Uterus (tissue), 4 donors: ENCODE measurements around the gene TEAD4. TPM values are rescaled to one million over a fixed set of nuclear protein-coding genes. Genes with fewer than 3 reads are reported as not detected.

ENCODE experiments used
- DNase-seq, 2 donors: peaks; one replicate each; pipeline ENCODE4 v3.0.0-alpha.2; 2019 to 2020
- H3K27ac ChIP-seq, 2 donors: fragments of 200-600 bp; sonication (generic); 1 replicate in 1 of 2; 2 replicates in 1 of 2; pipeline ENCODE4 v1.5.1; 2016 to 2018
- H3K27me3 ChIP-seq, 2 donors: fragments of 200-600 bp; sonication (generic); one replicate each; pipeline ENCODE4 v1.5.1; 2018 to 2019; ENCODE audit warnings: control low read depth in 1 of 2
- H3K36me3 ChIP-seq, 2 donors: fragments of 200-600 bp; sonication (generic); one replicate each; pipeline ENCODE4 v1.5.1; 2019; ENCODE audit warnings: control low read depth in 1 of 2
- H3K4me1 ChIP-seq, 2 donors: fragments of 200-600 bp; sonication (generic); one replicate each; pipeline ENCODE4 v1.5.1; 2018 to 2019; ENCODE audit warnings: control low read depth in 1 of 2
- H3K4me3 ChIP-seq, 2 donors: fragments of 200-600 bp; sonication (generic); 1 replicate in 1 of 2; 2 replicates in 1 of 2; pipeline ENCODE4 v1.5.1; 2018 to 2019; ENCODE audit warnings: mild to moderate bottlenecking in 1 of 2
- H3K9me3 ChIP-seq, 2 donors: fragments of 200-600 bp; sonication (generic); one replicate each; pipeline ENCODE4 v1.5.1; 2019; ENCODE audit warnings: control low read depth in 1 of 2
- CTCF ChIP-seq, 4 experiments: fragments of 200-600 bp in 2 of 4; fragments of 450-650 bp in 2 of 4; sonication (generic) in 2 of 4; IDR thresholded peaks; one replicate each; pipeline ENCODE4 v1.5.1; 2016 to 2019; ENCODE audit warnings: antibody characterized with exemption in 4 of 4, mild to moderate bottlenecking in 2 of 4, moderate library complexity in 1 of 4
- POLR2A ChIP-seq, 2 donors: fragments of 450-650 bp; IDR thresholded peaks; one replicate each; pipeline ENCODE4 v1.6.1; 2016; ENCODE audit warnings: antibody characterized with exemption in 2 of 2, mild to moderate bottlenecking in 1 of 2, moderate library complexity in 1 of 2
- intact Hi-C: fragments of 100-400 bp; cut with DNase I; formaldehyde crosslinking; loops from one replicate; pipeline ENCODE4 v1.15.1; 2023; ENCODE audit warnings: low total_unique reads
- total RNA-seq, 4 donors: library from RNA; depleted of rRNA in 3 of 4; stranded (reverse); fragments of >200 nt in 3 of 4; gene quantifications; one replicate each; pipeline versions ENCODE4 v1.1.0 to v1.2.4, GENCODE V29; 2014 to 2023
- donor health status: DM: yes; HTN: yes; CAD: no.

Gene TEAD4
- total RNA-seq, 4 donors from 2014 or later, result 1.3 to 33.8 (median 14.9) TPM

- TF ChIP-seq POLR2A (IDR thresholded peaks at IDR 0.05), result no peak
- TF ChIP-seq CTCF (IDR thresholded peaks at IDR 0.05), result no peak
- Histone ChIP-seq H3K4me3 (no peak overlapping the region), H3K9me3 (no peaks in the 10 kb centered on the region), H3K27me3 (no peaks in the 10 kb centered on the region), H3K4me1 (no peaks in the 10 kb centered on the region), H3K27ac (no peak overlapping the region), H3K36me3 (no peaks in the 10 kb centered on the region)
- intact Hi-C loops, result no loop called here
- DNase-seq, result no peak
These were observed 58.1 kb downstream of the TEAD4 start for GRCh38 chr12:3017281-3017680.

DNA sequence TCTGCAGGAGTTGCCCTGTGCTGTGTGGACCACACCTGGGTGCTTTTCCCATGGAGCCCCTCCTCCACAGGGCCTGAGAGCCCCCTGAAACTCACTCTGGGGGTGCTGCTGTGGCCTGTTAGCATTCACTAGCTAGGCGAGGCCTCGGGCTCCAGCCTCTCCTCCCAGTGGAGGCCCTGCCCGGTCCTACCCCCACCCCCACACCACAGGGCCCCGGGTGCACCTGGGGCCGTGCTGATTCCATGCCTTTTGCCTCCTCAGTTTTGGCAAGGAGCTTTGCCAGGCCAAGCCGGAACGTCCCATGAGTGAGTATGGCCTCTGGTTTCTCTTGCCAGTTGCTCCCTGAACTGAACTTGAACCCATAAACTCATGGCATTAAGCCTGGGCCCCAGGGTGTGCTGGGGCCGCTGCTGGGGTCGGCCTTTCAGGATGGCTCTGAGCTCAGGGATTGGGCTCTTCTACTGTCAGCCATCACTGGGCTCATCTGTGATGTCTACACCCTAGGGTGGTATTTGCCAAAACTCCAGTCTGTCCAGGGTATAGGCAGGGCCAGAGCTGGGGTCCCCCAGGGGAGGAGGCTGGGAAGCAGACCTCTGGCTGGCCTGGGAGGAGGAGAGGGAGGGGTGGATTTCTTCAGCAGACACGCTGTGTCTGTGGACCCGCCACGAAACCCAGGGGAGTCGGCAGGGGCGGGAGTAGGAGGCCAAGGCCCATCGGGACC is 59.2 kb downstream of the TEAD4 start:
- TF ChIP-seq POLR2A (IDR thresholded peaks at IDR 0.05) (no peak), CTCF (IDR thresholded peaks at IDR 0.05) (no peak)
- H3K4me3 ChIP-seq, result no peak overlapping the region
- intact Hi-C loops, result no loop called here
- no peaks in the 10 kb centered on the region for H3K36me3 ChIP-seq
- no peaks in the 10 kb centered on the region for H3K4me1 ChIP-seq
- DNase-seq, result no peak
- no peak overlapping the region for H3K27ac ChIP-seq
- no peaks in the 10 kb centered on the region for H3K27me3 ChIP-seq
- no peaks in the 10 kb centered on the region for H3K9me3 ChIP-seq

- no peaks in the 10 kb centered on the region for H3K36me3 ChIP-seq
- intact Hi-C loops, result no loop called here
- TF ChIP-seq POLR2A (IDR thresholded peaks at IDR 0.05) (no peak), CTCF (IDR thresholded peaks at IDR 0.05) (no peak)
These were observed 59.9 kb downstream of the TEAD4 start for GRCh38 chr12:3019005-3019680.

DNA sequence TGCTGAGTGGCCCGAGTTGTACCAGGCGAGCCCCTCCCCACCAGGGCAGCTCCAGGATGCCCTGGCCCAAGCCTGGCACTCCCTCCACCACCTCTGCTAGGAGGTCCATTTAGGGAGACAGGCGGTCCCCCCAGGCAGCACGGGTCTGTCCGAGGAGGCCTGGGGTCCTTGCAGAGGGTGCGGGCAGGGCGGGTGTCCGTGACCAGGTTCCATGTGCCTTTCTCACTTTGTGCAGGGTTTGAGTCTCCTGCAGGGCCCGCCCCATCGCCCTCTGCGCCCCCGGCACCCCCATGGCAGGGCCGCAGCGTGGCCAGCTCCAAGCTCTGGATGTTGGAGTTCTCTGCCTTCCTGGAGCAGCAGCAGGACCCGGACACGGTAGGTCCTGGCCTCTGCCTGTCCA is 61.2 kb downstream of the TEAD4 start:
- no peaks in the 10 kb centered on the region for H3K4me1 ChIP-seq

More at GRCh38 chr12:3019005-3019680, 59.9 kb downstream of the TEAD4 start:
- no peak for DNase-seq
- Histone ChIP-seq H3K9me3 (no peaks in the 10 kb centered on the region), H3K27me3 (no peaks in the 10 kb centered on the region), H3K4me3 (no peak overlapping the region), H3K4me1 (no peaks in the 10 kb centered on the region), H3K27ac (no peak overlapping the region)

More for the DNA sequence above, 61.2 kb downstream of the TEAD4 start:
- no peaks in the 10 kb centered on the region for H3K36me3 ChIP-seq
- no peak overlapping the region for H3K27ac ChIP-seq
- intact Hi-C loops, result no loop called here
- DNase-seq, result no peak
- no peaks in the 10 kb centered on the region for H3K9me3 ChIP-seq
- no peaks in the 10 kb centered on the region for H3K27me3 ChIP-seq
- H3K4me3 ChIP-seq, result no peak overlapping the region
- TF ChIP-seq POLR2A (IDR thresholded peaks at IDR 0.05) (no peak), CTCF (IDR thresholded peaks at IDR 0.05) (no peak)
